NCI-H2196 treated with DMSO at 0.1 percent for 48 hours (cell line): ENCODE data around the gene ZMPSTE24.
A peak's percentile ranks its signal among the peaks of the same experiment; 100 is the strongest.
"Not testable (repeated sequence)": the region's sequence is repeated elsewhere in the genome, so short reads cannot be mapped to it uniquely, and the experiment has no call there.

ENCODE experiments used
- DNase-seq: peaks from one replicate; lab custom pipeline; 2025; ENCODE audit not compliant: unreplicated experiment; lab: John Stamatoyannopoulos, UW

ZMPSTE24 gene

GRCh38 chr1:40257688-40258444, at the start of gene ZMPSTE24:
Gene ZMPSTE24 (plus strand): TSS chr1:40258236. CDS start chr1:40258272, 36 bp downstream.
- DNase-seq = peak; percentile 91

GRCh38 chr1:40210511-40211204, 47.4 kb upstream of the ZMPSTE24 start:
- DNase-seq = no peak

GRCh38 chr1:40218333-40218732, 39.7 kb upstream of the ZMPSTE24 start:
- no peak for DNase-seq

DNA sequence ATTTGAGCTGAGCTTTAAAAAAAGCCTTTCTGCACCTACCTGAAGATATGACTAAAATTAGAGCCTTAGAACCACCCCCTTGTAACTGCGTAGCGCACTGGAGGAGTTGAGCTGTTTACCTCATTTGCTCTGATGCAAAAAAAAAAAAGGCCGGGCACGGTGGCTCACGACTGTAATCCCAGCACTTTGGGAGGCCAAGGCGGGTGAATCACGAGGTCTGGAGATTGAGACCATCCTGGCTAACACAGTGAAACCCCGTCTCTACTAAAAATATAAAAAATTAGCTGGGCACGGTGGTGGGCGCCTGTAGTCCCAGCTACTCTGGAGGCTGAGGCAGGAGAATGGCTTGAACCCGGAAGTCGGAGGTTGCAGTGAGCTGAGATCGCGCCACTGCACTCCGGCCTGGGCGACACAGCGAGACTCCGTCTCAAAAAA, 36.5 kb upstream of the ZMPSTE24 start:
- not testable (repeated sequence) for DNase-seq

DNA sequence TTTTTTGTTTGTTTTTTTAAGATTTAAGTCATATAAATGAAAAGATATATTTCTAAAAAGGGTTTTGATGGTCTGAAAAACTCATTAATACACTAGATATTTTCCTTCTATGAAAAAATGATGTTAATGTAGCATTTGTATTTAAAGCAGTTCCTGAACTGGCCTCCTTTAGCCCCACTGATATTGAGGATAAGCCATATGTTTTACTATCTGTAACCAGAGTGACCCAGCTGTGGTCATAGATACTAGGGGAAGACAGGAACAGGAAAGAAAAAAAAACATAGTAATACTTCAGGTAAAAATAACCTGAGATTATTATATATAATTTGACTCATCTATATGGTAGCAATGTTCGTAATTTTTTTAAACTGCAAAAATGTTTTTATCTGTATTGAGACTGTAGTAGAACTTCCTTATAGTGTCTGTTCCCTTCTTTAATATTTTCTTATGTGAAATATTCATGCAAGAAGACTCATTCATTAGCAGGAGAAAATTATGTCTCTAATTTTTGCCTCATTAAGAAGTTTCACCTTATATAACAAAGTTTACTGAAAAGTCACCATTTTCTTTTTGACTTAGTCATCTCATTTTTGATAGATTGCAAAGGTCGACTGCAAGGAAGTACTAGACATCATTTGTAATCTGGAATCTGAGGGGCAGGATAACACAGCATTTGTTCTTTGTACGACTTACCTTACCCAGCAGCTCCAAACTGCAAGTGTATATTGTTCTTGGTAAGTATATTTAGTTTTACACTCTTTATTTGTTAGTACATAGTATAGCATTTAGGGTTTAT, 35.9 kb upstream of the ZMPSTE24 start:
- no peak for DNase-seq

GRCh38 chr1:40224040-40224439, 34.0 kb upstream of the ZMPSTE24 start:
- no peak for DNase-seq

- DNase-seq = no peak
Measured at GRCh38 chr1:40226192-40226591, 31.8 kb upstream of the ZMPSTE24 start.

DNA sequence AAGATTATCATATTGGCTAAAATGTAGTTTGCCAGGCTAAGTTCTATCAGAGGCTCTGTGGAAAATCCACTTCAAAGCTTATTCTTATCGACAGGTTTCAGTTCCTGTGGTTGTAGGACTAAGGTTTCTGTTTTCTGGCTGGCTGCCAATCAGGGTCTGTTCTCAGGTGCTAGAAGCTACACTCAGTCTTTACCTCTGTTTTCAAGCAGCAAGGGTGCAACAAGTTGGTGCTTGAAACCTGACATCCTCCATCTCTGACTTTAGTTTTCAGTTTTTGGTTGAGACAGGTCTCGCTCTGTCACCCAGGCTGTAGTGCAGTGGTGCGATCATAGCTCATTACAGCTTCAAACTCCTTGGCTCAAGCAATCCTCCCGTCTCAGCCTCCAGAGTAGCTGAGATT, 25.6 kb upstream of the ZMPSTE24 start:
- DNase-seq = no peak

- DNase-seq = no peak
Measured at GRCh38 chr1:40239626-40240025, 18.4 kb upstream of the ZMPSTE24 start.

- no peak for DNase-seq
Measured at GRCh38 chr1:40240390-40240789, 17.6 kb upstream of the ZMPSTE24 start.

- DNase-seq = no peak
Measured at GRCh38 chr1:40241362-40241761, 16.7 kb upstream of the ZMPSTE24 start.

- DNase-seq = no peak
Measured at GRCh38 chr1:40243351-40243750, 14.7 kb upstream of the ZMPSTE24 start.

DNA sequence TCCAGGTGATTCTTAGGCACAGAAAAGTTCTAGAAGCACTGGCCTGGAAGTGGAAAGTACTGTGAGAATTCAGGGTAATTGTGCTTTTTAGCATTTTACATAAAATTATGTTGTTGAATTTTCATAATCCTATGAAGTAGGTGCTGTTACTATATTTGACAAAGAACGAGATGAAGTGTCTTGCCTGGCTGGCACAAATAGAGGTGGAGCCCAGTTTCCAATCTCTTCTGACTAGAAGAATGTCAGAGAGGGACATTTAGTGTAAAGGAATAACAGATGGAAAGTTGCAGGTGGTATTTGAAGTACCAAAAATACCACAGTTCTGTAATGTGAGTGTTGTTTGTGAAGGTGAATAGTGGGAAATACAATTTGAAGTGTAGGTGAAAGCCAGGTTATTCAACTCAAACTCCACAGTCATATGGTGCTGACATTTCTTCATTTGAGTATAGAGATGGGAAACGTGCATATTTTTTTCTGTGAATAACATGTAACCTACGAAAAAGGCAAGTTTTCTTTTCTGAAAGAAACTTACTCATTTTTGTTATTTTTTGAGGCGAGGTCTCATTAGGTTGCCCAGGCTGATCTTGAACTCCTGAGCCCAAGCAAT, 13.8 kb upstream of the ZMPSTE24 start:
- no peak for DNase-seq

- DNase-seq = no peak
Measured at GRCh38 chr1:40245686-40246085, 12.3 kb upstream of the ZMPSTE24 start.

DNA sequence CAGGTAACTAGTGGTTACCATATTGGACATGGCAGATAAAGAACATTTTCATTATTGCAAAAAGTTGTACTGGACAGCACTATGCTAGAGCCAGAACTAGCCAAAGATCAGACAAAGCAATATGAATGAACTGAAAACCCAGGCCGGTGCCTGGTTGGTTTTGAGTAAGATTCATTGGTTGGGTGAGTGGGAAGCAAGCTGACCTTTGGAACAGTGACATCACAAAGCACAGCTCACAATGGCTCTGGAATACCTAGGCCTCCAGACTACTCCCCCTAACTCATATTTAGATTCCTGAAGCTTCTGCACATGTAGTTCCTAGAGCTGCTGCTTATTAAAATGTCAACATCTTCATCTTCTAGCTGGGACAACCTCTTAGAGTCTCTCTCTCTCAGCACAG, 10.4 kb upstream of the ZMPSTE24 start, which contains the start of gene TMCO2:
TSS of gene TMCO2 (plus strand) at position 283 of the 400 bp plus-strand sequence. CDS start at position 340, 57 bp downstream.
- DNase-seq = no peak

DNA sequence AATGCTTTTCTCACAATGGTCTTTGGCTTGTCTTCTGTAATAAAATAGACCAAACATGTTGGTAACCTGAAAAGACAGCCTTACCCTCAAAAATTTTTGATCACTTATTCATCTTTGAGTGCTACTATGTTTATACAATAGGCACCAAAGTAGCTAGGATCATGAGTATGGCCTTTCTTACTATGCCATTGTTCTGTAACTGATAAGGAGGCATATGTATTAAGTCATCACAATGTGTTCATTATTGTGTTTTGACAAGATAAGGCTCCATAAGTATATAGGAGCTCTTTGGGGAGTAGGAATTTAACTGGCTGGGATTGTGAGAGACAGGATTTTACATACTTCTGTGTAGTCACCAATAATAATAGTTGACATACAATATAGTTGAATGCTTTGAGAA, 9.6 kb upstream of the ZMPSTE24 start:
- DNase-seq = no peak

DNA sequence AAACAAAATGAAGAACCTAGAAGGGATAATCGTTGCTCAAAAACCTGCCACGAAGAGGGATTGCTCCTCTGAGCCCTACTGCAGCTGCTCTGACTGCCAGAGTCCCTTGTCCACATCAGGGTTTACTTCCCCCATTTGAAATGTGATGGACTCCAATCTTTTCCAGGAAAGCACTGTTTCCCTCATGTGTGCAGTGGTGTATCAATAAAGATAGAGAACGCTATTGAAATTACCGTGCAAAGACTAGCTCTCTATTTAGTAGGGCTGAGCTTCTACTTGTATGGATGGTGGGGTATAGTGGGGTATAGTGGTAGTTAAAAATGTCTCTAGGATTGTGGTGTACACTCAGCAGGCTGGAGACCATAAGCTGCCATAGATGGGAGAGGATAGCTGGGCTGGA, 6.6 kb upstream of the ZMPSTE24 start:
- no peak for DNase-seq

- DNase-seq = no peak
Measured at GRCh38 chr1:40252601-40253000, 5.4 kb upstream of the ZMPSTE24 start.

- DNase-seq = no peak
Measured at GRCh38 chr1:40255231-40255630, 2.8 kb upstream of the ZMPSTE24 start.

GRCh38 chr1:40256401-40257084, 1.5 kb upstream of the ZMPSTE24 start:
- DNase-seq = no peak

DNA sequence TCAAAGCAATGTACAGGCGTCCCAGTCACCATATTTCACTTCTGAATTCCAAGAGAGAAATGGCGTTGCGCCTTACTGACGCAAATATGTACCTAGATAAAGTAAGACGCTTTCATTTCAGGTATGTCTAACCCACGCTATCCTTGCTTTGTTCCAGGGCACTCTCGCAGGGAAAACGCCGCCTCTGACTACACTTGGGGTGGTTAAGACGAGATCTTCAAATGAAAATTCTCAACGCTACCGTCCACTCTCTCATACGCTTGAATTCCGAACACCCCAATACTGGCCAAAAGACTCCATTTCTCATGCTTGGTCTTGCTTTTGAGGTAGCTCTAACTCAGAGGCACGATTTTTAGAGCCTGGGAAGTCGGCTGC, 736 bp upstream of the ZMPSTE24 start:
- DNase-seq = no peak
